HG02798 (cell line): ENCODE data around the gene GGA3.

Experiments
- ATAC-seq: cut with Tn5 transposase; IDR thresholded peaks from one replicate; pipeline ENCODE4 v1.9.1; 2021; ENCODE audit warnings: mild to moderate bottlenecking; ENCODE audit not compliant: unreplicated experiment, poor library complexity

Gene GGA3

DNA sequence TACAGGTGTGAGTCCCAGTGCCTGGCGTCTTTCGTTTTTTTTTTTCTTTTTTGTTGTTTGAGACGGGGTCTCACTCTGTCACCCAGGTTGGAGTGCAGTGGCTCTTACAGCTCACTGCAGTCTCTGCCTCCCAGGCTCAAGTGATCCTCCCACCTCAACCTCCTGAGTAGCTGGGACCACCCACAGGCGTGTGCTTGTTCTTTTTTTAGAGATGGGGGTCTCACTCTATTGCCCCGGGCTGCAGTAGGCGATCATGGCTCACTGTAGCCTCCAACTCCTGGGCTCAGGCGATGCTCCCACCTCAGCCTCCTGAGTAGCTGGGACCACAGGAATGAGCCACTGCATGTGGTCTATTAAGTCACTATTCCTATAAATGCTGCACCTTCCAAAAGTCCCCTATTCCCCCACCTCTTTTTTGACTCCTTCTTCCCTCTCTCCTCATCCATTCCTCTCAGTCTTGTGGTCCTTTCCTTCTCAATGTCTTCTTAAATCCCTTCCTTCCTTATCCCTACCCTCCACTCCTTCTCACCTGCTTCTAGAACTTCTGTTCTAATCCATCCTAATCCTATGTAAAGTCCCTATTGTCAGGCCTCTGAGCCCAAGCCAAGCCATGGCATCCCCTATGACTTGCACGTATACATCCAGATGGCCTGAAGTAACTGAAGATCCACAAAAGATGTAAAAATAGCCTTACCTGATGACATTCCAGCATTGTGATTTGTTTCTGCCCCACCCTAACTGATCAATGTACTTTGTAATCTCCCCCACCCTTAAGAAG is 9.2 kb downstream of the GGA3 start:
- ATAC-seq = no peak

DNA sequence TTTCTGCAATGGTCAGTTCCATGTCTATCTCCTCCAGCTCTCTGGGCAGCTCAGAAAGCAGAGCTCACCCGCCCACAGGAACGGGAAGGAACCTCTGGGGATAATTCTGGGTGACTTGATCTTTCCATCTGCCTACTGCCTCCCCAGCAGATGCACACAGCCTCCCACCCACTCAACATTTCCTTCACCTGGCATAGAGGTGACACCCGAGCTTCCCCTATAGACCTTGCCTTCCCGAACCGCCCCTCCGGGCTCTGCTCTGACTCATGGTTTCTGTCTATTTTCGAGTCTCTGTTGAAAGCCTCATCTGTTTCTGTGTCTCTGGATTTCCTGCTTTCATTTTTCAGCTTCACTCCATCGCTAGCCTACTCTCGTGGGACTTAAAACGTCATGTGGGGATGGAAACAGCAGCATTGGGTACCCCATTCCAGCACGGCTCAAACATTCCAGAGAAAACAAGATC is 11.4 kb downstream of the GGA3 start:
- peak; percentile 92 for ATAC-seq

DNA sequence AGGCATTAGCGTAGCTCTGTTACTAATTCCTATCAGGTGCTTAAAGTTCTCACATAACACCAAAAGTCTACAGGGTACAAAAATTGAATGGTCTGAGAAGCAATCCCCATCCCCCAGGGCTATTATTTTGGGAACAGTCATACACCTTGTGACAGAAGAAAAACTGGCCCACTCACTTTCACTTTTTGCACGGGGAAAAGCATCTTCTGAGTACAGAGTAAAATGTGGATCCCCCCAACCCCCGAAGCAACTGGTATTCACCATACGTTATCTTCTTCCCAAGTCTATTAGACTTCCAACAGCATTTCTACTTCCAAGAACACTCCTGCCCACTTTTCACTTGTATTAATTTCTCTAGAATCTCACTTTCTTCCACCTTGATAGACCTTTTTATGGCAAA is 11.8 kb downstream of the GGA3 start:
- no peak for ATAC-seq

DNA sequence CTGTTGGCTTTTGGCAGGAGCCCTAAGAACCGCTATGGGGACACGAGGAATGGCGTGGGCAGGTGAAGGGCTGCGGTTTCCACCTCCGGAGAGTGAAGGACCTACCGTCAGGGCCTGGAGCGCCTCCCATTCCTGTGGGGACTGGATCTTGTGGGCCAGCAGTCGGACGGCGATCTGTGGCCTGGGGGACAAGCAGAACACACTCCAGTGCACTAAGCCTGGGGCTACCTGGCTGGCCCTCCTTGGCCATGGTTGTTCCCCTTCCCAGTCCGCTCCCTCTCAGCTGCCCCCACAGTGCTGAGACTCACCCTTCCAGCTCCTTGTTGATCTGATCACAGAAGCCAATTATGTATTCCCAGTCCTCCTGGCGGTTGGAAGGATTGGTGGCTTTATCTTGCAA is 15.0 kb downstream of the GGA3 start:
- ATAC-seq = no peak

DNA sequence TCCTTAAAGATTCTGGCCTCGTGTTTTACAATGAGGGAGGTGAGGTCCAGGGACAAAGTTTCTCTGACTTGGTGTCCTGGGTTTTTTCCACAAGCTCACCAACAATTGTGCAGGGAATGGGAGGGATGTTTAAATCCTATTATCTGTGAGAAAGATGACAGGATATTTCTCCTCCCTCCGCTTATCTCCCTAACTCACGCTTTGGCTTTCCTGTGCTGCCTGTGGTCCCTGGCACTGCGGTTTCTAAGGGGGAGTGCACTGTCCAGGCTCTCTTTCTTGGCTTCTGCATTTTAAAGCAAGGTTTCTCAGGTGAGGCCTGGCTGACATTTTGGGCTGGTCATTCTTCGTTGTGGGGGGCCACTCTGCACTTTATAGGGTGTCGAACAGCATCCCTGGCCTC is 16.4 kb downstream of the GGA3 start:
- no peak for ATAC-seq

DNA sequence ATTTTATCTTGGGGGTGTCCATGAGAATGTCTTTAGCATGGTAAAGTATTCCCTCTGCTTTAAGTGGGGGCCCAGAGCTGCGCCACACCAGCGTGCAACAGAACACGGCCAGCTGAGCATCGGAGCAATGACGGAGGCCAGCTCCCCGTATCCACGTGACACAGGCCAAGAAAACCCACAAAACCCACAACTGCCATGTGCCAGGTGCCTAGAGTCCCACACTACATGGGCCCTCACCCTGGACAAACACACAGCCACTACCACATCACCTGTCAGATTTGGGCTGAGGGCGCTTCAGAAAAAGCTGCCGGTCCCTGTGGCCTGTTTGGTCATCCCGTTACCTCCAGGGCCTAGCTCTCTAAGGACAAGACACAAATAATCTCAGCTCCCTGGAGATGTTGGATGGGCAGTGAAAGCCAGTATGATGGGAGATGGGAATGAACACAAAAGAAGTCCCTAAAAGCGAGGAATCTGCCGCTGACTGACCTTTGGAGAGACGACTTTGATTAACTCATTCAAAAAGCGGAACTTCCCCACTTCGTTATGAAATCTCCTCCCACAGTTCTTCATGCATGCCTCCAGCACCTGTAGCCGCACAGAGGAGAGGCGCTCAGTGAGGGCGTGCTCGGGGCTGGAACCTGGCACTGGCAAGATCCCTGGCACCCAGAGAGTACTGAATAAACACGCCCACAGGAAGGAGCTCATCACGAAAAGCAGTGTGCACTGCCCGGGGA is 17.1 kb downstream of the GGA3 start:
- no peak for ATAC-seq

DNA sequence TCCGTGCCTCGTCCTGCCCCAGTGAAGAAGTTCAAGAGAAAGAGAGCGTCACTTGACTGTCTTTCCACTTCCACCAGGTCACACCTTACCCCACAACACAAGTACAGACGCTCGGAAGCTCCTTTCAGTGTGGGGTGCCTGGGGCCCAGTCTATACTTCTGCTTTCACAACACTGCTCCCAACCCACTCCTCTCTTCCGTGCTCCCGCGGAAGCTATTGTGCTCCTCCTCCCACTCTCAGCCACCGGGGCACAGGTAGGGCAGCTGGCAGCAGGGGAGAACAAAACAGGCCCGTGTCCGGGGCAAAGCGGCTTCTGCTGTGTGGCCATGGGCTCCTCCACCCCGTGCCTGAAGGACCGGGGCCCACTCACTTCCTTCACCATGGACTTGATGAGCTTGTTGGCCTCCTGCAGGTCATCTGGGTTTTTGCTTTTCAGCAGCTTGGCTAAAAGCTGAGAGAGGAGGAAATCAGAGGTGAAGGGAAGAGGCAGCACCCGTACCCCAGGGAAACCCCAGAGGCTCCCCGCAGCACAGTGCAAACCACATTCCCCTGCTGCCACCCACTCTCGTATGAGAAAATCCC is 18.9 kb downstream of the GGA3 start:
- ATAC-seq = no peak

DNA sequence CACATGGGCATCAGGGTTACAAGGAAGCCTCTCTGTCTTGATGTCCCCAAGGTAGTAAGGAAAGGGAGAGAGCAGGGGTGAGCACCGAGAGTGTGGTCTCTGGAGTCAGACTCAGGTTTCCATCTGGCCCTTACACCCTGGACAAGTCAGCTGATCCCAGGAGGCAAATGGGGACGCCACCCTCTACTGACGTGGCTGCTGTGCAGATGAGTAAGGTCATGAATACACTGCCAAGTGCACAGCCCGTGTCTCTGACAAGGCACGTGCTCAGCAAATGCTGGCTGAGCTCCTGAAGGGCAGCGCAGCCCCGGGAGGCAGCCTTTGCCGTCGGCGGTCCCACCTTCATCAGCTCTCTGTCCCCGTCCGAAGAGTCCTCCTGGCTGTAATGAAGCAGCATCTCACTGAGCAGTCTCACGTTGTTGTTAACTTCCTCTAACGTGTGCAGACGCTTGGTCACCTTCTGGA is 19.4 kb downstream of the GGA3 start:
- ATAC-seq = no peak

DNA sequence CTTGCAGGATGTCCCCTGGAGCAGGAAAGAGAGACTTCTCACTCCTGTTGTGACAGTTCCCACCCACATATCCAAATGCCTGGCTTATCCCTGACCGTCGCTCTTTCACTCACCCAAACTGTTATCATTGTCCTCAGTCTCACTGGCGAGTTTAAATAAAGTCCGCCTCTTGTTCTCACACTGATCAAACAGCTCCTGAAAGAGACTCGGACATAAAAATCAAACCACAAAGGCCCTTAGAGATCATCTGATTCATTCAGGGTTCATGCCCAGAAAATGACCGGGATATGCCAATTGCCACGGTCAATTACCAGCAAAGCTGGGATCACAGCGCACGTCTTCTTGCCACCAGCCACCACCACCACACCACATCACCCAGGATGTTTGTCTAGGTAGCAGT is 19.9 kb downstream of the GGA3 start:
- ATAC-seq = no peak

DNA sequence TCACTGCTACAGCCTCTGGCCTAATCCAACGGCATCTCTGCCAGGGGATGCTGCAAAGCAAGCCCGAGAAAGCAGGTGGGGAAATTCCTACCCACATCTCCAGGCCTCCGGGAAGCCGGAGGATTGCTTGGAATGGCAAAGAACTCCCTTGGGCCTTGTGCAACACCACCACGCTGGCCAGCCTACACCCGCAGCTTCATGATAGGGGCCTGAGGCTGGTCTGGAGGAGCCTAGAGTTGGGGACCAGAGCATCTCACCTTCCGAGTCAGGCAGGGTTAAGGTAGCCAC is 20.3 kb downstream of the GGA3 start:
- no peak for ATAC-seq

DNA sequence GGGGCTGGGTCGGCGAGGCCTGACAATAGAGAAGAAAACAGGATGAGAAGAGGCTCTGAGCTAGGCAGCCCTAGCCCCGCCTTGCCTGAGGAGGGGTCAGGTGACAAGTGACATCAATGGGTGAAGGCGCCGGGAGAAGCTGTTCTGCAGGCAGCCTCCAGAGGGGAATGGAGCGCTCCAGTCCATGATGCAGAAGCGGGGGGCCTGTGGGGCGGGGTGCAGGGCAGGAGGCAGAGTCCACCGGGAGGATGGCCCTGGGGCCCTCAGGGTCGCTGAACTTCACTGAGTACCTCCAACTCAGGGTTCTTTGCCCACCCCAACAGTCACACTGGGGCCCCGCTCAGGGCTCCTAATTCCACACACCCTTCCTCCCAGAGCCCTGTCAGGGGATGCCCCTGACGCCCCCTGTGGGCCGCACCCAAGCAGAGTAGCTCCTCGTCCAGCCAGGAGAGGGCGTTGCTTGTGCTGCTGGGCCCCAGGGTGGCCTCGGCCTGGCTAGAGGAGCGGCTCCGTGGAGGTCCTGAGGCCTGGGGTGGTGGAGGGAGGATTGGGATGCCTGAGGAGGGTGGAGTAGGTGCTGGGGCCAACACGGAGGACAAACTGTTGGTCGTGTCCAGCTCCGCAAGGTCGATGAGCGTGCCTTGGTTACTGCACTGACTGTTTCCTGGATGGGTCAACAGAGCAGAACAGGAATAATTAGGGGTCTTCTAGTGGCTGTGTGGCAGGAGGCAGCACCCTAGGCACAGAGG is 20.8 kb downstream of the GGA3 start:
- ATAC-seq = no peak

DNA sequence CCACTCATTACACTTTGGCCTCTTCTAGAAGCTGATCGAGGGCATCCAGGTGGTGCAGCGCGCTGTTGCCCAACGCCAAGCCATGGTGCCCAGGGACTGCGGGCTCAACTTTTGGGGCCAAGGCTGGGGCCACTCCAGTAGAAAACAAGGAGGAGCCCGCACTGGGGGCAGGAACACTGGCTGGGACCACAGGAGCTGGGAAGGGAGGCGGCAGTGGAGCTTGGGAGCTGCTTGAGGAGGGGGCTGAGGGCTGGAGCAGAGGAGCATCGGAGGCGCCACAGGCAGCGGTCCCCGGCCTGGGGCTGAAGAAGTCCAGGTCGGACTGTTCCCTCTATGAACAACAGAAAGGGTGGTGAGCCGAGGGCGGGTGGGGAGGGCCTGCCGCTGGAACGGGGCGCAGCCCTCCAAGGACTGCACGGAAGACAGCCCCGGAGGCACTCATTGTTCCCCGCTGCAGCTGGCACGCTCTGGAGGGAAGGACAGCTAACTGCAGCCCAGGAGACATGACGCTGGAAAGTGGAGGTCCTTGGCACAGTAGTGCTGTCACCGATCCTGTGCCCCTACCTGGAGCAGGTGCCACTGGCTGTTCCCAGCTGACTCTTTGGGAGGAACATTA is 21.5 kb downstream of the GGA3 start:
- no peak for ATAC-seq

DNA sequence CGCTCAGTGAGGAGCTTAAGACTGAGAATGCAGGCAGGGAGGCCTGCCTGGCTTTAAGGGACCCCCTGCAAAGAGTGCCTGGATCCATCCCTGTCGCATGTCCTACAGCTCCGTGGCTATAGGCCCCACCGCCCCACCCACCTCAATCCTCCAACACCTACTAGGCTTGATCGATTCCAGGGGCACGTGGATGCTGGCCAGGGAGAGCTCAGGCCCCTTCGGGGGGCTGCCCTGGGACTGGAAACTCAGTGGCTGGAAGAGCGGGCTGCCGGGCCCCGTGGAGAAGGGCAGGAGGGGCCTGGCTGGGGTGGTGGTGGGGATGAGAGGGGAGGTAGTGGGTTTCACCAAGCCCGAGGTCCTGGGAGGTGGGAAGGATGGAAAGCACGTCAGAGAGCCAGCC is 22.2 kb downstream of the GGA3 start:
- no peak for ATAC-seq

DNA sequence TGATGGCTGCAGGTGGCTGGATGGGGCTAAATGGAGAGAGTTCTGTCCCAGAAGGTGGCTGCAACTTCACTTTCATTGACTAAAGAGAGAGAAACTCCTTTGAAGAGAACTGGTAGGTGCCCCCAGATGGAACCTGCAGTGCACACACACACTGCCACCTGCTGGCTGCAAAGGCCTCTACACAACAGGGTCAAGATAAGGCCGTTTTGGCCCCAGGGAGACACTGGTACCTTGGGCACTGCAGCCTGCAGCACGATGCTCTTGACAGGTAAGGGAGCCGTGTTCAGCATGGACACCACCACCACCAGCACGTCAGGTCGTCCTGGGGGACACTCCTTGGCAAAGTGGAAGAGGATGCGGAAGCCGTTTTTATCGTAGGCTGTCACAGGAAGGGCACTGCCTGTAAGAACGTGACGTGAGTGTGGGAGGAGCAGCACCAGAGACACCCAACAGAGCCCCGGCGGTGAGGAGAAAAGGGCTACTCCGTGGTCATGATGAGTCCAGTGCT is 22.7 kb downstream of the GGA3 start:
- no peak for ATAC-seq

DNA sequence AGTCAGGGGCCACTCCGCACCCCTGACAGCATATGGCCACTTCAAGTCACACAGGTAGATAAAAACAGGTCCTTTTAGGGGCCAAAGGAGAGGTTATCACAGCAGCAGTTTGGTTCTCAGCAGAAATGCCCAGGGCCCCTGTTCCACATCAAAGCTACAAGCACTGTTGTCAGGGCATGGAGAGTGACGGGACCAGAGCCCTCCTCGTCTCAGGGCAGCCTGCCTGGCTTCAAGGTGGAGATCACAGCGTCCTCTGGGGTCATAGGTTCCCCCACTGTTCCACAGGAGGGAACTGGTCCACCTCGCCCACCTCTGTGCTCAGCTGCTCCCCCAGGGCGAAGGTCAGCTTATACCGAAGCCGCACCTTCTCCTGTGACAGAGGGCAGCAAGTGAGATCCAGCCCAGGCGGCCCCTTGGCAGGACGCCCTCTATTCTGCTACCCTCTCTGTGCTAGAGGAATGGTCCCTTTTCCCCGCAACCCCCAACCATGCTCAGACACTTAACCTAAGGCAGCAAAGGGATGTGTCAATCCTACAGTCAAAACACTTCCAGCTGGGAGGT is 23.3 kb downstream of the GGA3 start:
- no peak for ATAC-seq

DNA sequence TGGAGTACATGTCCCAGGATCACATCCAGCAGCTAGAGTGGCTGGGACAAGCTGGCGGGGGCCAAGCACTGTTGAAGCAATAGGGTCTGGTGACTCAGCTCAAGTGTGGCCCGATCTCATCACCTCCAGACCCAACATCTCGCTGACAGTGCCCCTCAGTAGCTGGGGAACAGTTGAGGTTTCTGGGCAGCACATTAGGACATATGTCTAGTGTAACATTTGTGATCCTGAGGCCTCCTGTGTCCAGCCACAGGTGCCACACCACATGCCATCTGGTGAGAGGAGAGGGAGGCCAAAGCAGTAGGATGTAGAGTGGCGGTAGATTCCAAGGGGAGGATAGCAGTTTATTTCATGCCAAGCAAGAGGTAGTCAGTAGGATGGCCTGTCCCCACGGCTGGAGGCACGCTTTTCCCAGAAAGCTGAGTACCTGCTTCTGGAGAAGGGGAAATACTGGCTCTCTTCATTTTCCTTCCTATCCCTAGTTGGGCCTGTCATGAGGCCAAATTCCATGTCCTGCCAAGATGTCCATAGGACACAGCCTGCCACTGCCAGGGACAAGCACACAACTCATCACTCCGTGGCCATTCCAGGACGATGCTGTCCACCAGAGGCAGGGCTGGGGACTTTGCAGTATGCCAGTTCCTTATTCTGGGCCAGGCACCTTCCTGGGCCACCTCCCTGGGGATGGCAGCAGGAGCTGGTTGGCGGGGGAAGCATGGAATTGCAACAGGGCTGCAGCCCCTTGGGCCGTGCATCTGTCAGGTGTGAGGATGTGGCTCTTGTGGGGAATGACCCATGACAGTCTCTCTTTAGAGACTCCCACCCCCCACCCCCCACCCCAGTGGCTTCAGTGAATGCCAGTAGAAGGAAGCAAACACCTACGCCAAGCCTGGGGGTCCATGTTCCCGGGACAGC is 24.0 kb downstream of the GGA3 start:
- no peak for ATAC-seq

DNA sequence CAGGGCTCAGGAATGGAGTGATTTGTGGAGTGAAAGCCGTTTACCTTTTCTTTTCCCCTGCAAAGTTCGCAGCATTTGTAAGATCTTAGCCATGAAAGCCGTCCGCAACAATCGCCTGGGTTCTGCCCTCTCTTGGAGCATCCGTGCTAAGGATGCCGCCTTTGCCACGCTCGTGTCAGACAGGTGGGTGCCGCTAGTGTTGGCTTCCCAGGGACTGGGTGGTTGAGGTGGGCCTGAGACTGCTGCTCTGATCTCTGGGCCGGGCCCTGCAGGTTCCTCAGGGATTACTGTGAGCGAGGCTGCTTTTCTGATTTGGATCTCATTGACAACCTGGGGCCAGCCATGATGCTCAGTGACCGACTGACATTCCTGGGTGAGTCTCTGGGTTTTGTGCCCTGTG is 28.6 kb downstream of the GGA3 start:
- ATAC-seq = no peak

DNA sequence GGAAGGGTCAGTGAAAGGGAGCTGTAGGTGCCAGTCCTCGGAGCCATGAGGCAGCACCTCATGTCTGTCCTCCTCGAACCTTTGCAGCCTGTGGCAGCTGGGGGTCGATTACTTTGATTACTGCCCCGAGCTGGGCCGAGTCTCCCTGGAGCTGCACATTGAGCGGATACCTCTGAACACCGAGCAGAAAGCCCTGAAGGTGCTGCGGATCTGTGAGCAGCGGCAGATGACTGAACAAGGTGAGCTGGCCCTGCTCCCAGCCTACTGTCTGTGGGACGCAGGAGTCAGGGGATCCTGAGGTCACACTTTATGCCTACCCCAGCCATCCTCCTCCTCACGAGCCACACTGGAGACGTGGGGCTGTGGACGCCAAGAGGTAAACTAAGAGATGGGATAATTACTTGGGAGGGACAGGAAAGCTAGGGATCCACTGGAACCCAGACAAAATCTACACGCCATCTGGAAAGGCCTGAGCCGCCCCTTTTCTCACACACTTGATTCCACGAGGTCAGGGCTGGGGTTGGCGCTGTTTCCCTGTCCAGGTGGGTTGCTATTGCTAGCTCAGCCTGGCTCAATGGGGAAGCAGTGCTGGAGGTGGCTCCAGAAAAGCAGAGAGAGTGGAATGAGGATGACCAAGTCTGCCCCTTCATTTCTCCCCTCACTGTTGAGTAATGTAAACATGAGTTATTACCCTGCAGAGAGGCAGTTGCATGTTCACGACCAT is 29.5 kb downstream of the GGA3 start:
- ATAC-seq = no peak
